GM18526 (cell line): Measurements from ENCODE around the gene VPS35.

Source experiments
- POLR2A ChIP-seq: IDR thresholded peaks from 3 replicates; pipeline ENCODE4 v1.6.1; 2011; ENCODE audit not compliant: insufficient read length; ENCODE audit errors: extremely low read depth

The VPS35 gene

GRCh38 chr16:46632778-46633733 is 55.9 kb downstream of the VPS35 start:
- TF ChIP-seq POLR2A: no peak

GRCh38 chr16:46629331-46630219 is 59.4 kb downstream of the VPS35 start:
- no peak for TF ChIP-seq POLR2A

- no peak for TF ChIP-seq POLR2A
These were observed 61.2 kb downstream of the VPS35 start for GRCh38 chr16:46627746-46628145.

GRCh38 chr16:46621934-46622676 is 66.9 kb downstream of the VPS35 start:
- TF ChIP-seq POLR2A: no peak

- TF ChIP-seq POLR2A: peak; percentile 87
These were observed 67.7 kb downstream of the VPS35 start, which contains the start of gene SHCBP1 for GRCh38 chr16:46621006-46621933. Gene SHCBP1, minus strand, starts transcription at chr16:46621379. Its CDS starts 20 bp downstream, at chr16:46621359.

GRCh38 chr16:46620266-46621005 is 68.5 kb downstream of the VPS35 start:
- TF ChIP-seq POLR2A: no peak

GRCh38 chr16:46618516-46618915 is 70.5 kb downstream of the VPS35 start:
- TF ChIP-seq POLR2A: no peak

- TF ChIP-seq POLR2A: no peak
These were observed 75.0 kb downstream of the VPS35 start for GRCh38 chr16:46614006-46614405.

GRCh38 chr16:46613352-46613751 is 75.6 kb downstream of the VPS35 start:
- TF ChIP-seq POLR2A: no peak

- no peak for TF ChIP-seq POLR2A
These were observed 76.9 kb downstream of the VPS35 start for GRCh38 chr16:46612121-46612520.

- no peak for TF ChIP-seq POLR2A
These were observed 81.4 kb downstream of the VPS35 start for GRCh38 chr16:46607529-46607928.

GRCh38 chr16:46606231-46606630 is 82.7 kb downstream of the VPS35 start:
- TF ChIP-seq POLR2A: no peak
